GM21367 (cell line): ENCODE data around the gene SH3D21.

ENCODE experiments used
- ATAC-seq: cut with Tn5 transposase; IDR thresholded peaks from one replicate; pipeline ENCODE4 v1.9.1; 2021; ENCODE audit not compliant: unreplicated experiment

Gene SH3D21

DNA sequence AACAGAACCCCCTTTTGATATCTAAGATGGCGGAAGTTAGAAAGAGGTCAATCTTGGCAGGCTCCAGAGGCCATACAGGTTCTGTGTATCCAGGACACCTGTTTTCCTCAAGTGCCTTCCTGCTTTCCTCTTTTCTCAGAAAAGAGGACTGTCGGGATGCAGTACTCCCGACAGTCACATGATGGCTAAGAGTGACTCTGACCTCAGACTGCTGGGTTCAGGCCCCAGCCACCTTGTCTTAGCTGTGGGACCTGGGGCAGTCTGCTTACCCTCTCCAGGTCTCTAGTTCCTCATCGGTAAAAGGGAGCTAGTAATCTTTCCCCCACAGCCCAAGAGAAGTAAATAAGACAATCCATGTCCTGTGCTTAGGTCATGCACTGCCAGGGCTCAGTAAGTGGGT is 49.6 kb downstream of the SH3D21 start:
- no peak for ATAC-seq

DNA sequence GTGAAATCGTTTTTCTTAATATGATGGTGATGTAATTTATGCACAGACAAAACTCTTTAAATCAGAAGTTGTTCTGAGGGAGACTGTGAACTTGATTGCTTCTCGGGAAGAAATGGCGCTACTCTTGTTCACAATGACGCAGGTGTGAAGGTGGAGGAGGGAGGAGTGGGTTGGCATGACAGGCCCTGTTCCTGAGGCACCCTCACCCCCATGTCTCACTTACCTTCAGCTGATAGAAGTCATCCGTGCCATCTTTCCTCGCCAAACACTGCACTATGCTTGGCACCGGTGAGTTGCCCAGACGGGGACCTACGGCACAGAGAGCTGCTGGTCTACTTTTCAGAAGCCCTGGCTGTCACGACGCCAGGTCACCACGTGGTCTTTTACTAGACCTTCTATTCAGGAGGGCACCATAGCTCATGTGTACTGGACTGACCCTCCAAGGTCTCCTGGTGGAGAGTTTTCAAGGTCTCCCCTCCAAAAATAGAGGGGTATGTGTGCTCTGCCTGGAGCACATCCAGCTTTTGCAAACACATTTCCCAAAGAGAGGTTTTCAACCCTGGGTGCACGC is 52.4 kb downstream of the SH3D21 start:
- no peak for ATAC-seq

DNA sequence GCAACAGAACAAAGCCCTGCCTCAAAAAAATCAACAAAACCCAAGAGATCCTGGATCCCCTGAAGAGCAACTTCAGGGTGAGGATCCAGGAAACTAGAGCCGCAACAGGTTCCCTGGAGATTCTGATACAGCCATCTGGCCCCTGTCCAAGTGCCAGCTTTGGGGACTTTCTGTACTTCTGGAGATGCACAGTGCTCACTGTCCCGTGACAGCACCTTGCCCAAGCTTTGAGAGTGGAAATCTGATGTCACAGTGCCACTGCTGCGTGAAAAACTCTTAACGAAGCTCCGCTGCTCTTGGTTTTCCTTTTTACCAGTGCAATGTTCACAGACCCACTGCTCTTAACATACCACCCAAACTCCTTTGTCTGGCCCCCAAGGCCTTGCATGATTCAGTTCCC is 53.2 kb downstream of the SH3D21 start:
- ATAC-seq, result no peak

DNA sequence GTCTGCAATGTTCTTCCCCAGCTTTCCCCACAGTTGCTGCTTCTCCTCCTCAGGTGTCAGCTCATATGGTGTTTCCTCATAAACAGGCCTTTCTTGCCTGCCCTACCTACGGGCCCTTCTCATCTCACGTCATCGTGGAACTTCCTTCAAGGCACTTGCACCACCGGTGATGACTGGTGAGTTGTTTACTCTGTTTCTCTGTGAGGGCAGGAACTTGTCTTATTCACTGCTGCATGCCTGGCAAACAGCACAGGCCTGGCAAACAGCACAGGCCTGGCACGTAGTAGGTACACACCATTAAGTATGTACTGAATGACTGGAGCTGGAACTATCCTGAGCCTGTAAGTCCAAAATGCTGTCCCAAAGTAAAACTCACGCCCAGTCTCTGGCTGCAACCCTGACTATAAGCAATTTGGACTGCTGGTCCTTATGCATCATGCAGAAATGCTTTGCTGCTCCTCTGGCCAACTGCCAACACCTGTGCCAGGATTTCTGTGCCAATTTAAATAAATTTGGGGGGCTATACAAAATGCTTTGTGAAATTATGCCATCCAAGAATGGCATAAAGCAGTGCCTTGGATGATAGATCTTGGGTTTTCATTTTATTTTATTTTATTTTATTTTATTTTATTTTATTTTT is 53.9 kb downstream of the SH3D21 start:
- ATAC-seq, result no peak

DNA sequence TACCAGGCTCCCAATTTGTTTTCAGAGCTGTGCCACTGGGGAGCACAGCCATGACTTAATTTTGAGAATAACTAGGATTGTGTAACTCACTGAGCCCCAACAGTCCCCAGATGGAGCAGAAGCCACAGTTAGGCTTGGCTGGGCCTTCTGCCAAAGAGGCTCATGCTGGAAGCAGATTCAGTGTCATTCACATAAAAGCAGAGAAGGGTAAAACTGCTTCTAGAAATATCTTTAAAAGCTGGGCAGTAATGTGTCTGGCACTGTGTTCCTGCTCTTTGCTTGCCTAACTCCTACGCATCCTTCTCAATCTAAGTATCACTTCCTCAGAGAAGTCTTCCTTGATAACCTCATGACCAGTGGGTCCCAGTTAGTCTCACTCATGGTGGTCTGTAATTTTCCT is 59.2 kb downstream of the SH3D21 start:
- no peak for ATAC-seq

DNA sequence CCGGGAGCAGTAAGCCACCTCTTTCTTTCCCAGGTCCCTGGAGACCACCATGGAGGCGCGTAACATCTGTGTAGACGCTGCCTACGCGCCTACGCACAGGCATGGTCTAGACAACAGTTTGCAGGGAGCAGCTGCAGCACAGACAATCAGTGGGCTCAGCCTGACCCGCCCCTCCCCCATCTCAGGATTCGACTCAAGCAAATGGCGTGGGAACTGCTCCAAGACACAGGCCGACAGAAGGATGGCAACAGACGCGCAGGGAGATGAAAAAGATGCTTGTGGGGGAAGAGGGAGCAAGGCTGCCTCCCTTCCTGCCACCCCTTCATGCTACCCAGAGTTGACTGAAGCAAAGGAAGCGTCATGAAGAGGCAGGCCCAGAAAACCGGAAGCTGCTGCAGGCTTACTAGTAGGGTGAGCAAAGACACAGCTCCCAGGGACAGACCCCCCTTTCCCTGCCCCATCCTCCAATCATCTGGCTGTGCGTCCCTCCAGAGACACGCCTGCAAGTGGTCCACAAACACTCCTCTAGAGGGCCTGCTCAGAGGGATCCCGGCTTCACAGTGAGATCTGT is 60.0 kb downstream of the SH3D21 start:
- no peak for ATAC-seq

DNA sequence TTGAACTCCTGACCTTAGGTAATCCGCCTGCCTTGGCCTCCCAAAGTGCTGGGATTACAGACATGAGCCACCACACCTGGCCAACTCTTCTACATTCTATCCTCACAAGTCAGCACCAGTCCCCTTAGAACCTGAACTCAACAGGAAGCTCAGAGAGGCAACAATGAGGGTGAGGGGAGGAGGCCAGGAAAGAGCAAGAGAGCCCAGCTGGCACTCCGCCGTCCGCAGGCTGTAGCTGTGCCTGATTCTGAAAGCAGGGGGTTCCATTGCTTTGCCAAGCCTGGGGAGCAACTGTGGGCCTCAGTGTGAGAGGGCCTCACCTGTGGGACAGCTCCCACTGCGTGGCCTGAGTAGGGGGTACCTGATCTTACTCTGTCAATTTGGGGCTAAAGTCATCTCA is 60.9 kb downstream of the SH3D21 start:
- no peak for ATAC-seq

DNA sequence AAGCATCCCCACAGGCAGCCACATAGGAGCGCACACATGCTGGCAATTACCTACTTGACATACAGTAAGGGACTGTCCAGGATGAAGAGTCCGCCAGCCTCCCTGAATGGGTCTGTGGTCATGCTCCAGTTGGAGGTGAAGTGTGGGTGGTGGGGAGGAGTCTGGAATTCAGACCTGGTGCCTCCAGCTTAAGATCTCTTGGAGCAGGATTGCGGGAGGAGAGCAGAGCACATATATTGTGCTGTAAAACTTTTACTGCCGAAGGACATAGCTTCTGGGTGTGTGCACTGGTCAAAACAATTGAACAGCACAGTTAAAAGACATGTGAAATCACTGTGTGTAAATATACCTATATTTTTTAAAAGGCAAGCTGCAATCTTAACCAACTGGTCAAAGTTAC is 61.6 kb downstream of the SH3D21 start:
- no peak for ATAC-seq

DNA sequence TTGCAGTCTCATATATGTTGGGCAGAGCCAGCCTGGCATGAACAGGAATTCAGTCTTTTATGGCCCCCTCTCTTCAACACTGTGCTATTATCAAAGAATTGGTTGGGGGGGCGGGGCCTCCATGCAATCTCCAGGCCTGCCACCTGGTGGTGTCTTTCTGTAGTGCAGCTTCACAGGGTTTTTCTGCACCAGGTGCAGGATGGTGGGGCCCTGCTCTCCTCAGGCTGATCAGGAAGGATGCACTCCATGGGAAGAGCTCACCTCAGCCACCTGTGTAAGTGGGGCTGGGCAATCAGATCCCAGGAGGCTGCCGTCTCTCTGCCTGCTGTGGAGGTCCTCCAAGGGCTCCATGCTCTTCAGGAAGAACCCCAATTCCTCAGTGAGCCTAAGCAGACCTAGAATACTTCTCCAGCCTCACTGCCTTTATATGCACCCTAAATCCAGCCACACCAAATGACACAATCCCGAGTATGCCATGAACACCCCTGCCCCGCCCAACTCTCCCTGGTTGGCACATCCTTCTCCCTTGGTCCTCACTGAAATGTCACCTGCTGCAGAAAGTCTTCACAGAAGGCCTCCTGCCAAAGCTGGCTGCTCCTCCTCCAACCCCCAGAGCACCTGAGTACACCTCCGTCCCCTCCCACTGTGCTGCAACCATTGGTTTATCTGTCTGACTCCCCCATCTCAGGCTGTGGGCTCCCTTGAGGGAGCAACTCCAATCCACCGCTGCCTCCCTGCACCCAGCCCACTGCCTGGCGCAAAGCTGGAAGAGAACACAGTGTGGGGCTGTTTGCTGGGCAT is 63.1 kb downstream of the SH3D21 start:
- no peak for ATAC-seq
